ENCODE data around the gene SPACDR. TPM values are rescaled to one million over a fixed set of nuclear protein-coding genes. Genes with fewer than 3 reads are reported as not detected.

The SPACDR gene
- total and polyA plus RNA-seq, 2 experiments from 2014 or later: 0.42 to 0.52 TPM

GRCh38 chr7:100492738-100493475 is 28.8 kb upstream of the SPACDR start (continued):
- TF ChIP-seq STAT1 (IDR thresholded peaks at IDR 0.05; ENCODE audit: unreplicated experiment) (no peak), NANOG (IDR thresholded peaks at IDR 0.05; ENCODE audit: borderline replicate concordance) (no peak), ETS1 (IDR thresholded peaks at IDR 0.05) (no peak), POLR2AphosphoS5 (IDR thresholded peaks at IDR 0.05; ENCODE audit: low read depth) (no peak), CTCF (conservative IDR thresholded peaks at IDR 0.05; ENCODE audit: low read depth in 2 of 2) (no peak), CREB1 (CRISPR knock-in tag; IDR thresholded peaks at IDR 0.05; ENCODE audit: low read depth) (no peak), JUNB (IDR thresholded peaks at IDR 0.05; ENCODE audit: unreplicated experiment) (no peak)

- no peak overlapping the region for H3K4me3 Mint-ChIP-seq
- Histone ChIP-seq H3K36me3 (ENCODE audit: insufficient read depth) (no peaks in the 10 kb centered on the region), H3K4me1 (ENCODE audit: insufficient read depth) (peaks cover 9% of the 10 kb centered on the region), H3F3A (replicated peaks; ENCODE audit: low read depth) (0 out of 2 replicates have a peak, but pooled peaks cover 3% of the 10 kb centered on the region), H2AFZ (no peak overlapping the region), H3K4me3 (no peak overlapping the region), H3K4me2 (no peak overlapping the region), H3K27ac (ENCODE audit: low read depth) (no peak overlapping the region), H3K27me3 (ENCODE audit: insufficient read depth) (peaks cover 10% of the 10 kb centered on the region), H4K20me1 (replicated peaks; ENCODE audit: insufficient read depth) (no peaks in the 10 kb centered on the region), H3K9me2 (ENCODE audit: insufficient read depth) (no peaks in the 10 kb centered on the region), H3K79me2 (replicated peaks; ENCODE audit: insufficient read depth) (no peaks in the 10 kb centered on the region)
- DNase-seq (ENCODE audit: low spot score): no peak
- peaks cover 32% of the 10 kb centered on the region for H3K27me3 Mint-ChIP-seq (ENCODE audit: insufficient read depth, low read depth, poor library complexity)
- ATAC-seq: no peak
- no peaks in the 10 kb centered on the region for H3K36me3 Mint-ChIP-seq (ENCODE audit: low read depth)
- H3K27ac Mint-ChIP-seq: no peak overlapping the region
- peaks cover 20% of the 10 kb centered on the region for H3K4me1 Mint-ChIP-seq
- no peaks in the 10 kb centered on the region for H3K9me3 Mint-ChIP-seq
- TF ChIP-seq ZNF331 (CRISPR knock-in tag; IDR thresholded peaks at IDR 0.05; ENCODE audit: low read depth): no peak
- TF ChIP-seq JUNB (IDR thresholded peaks at IDR 0.05; ENCODE audit: unreplicated experiment): no peak
- no peak for TF ChIP-seq STAT1 (IDR thresholded peaks at IDR 0.05; ENCODE audit: unreplicated experiment)
- no peak for TF ChIP-seq CTCF (conservative IDR thresholded peaks at IDR 0.05; ENCODE audit: low read depth in 2 of 2)
- TF ChIP-seq REST (IDR thresholded peaks at IDR 0.05; ENCODE audit: unreplicated experiment): no peak
- no peak for TF ChIP-seq CREB1 (CRISPR knock-in tag; IDR thresholded peaks at IDR 0.05; ENCODE audit: low read depth)
- TF ChIP-seq EZH2 (IDR thresholded peaks at IDR 0.05; ENCODE audit: low read depth, unreplicated experiment): no peak
These were observed 27.1 kb upstream of the SPACDR start for GRCh38 chr7:100491192-100491578.

Measured in GM23338 (cell line).